H1 (cell line): Measurements from ENCODE around the gene DSP. TPM values are rescaled to one million over a fixed set of nuclear protein-coding genes. Genes with fewer than 3 reads are reported as not detected.
A peak's percentile ranks its signal among the peaks of the same experiment; 100 is the strongest.

Source experiments
- CTCF ChIA-PET: fragments of 300-600 bp; sonication (Branson Sonifier 250); formaldehyde crosslinking; loops from one replicate; lab custom pipeline; 2021; ENCODE audit not compliant: partially characterized antibody; lab: Charles Lee
- POLR2A ChIA-PET: fragments of 300-600 bp; sonication (Branson Sonifier 250); formaldehyde crosslinking; loops from one replicate; lab custom pipeline; 2021; ENCODE audit warnings: inconsistent platforms; ENCODE audit not compliant: partially characterized antibody; lab: Charles Lee
- DNase-seq, 2 experiments: peaks; one replicate each; pipeline versions ENCODE4 v3.0.0 to v3.0.0-alpha.2; 2010 to 2022; ENCODE audit warnings: low spot score in 2 of 2, low read depth in 1 of 2, mixed read lengths in 1 of 2
- FAIRE-seq: peaks from 2 replicates; lab custom pipeline; 2011; peaks lifted over from hg19 to GRCh38; lab: Jason Lieb, UNC
- H2AFZ ChIP-seq: 2 replicates; pipeline ENCODE4 v1.8.1; 2012; ENCODE audit warnings: low read length, inconsistent platforms
- H2AK5ac ChIP-seq: 2 replicates; pipeline ENCODE4 v1.6.1; 2013; ENCODE audit warnings: low read depth, low read length
- H2BK120ac ChIP-seq: replicated peaks from 2 replicates; pipeline ENCODE3; 2013; ENCODE audit warnings: low read depth, low read length, inconsistent platforms
- H2BK12ac ChIP-seq: 2 replicates; pipeline ENCODE4 v1.6.1; 2013; ENCODE audit warnings: low read depth, low read length
- H2BK15ac ChIP-seq: 2 replicates; pipeline ENCODE4 v1.6.1; 2013; ENCODE audit warnings: low read length
- H2BK20ac ChIP-seq: 2 replicates; pipeline ENCODE4 v1.6.1; 2013; ENCODE audit warnings: low read length
- H2BK5ac ChIP-seq: 2 replicates; pipeline ENCODE4 v1.6.1; 2013; ENCODE audit warnings: low read depth, low read length
- H3K14ac ChIP-seq: 2 replicates; pipeline ENCODE4 v1.6.1; 2013; ENCODE audit warnings: inconsistent platforms; ENCODE audit not compliant: insufficient read length
- H3K18ac ChIP-seq: 2 replicates; pipeline ENCODE4 v1.6.1; 2013; ENCODE audit warnings: low read length; ENCODE audit errors: extremely low read depth
- H3K23ac ChIP-seq: 2 replicates; pipeline ENCODE4 v1.6.1; 2013; ENCODE audit warnings: inconsistent platforms; ENCODE audit not compliant: insufficient read length
- H3K23me2 ChIP-seq: 2 replicates; pipeline ENCODE4 v1.6.1; 2013; ENCODE audit warnings: low read depth, low read length
- H3K27ac ChIP-seq: 2 replicates; pipeline ENCODE4 v1.6.1; 2011; ENCODE audit warnings: low read depth, low read length, inconsistent platforms
- H3K27me3 ChIP-seq, 4 experiments: replicated peaks in 1 of 4; 1 replicate in 1 of 4; 2 replicates in 3 of 4; pipeline versions ENCODE4 v1.6.1 to v1.8.1; 2011 to 2013; ENCODE audit warnings: low read length in 3 of 4, mild to moderate bottlenecking in 3 of 4, inconsistent platforms in 2 of 4, mixed read lengths in 2 of 4, moderate library complexity in 1 of 4; ENCODE audit not compliant: control insufficient read depth in 3 of 4, insufficient read depth in 3 of 4; ENCODE audit errors: extremely low read depth in 1 of 4
- H3K36me3 ChIP-seq, 4 experiments: 2 replicates each; pipeline versions ENCODE4 v1.6.1 to v1.8.1; 2011 to 2013; ENCODE audit warnings: mild to moderate bottlenecking in 4 of 4, low read length in 3 of 4, moderate library complexity in 2 of 4, control low read depth in 1 of 4, inconsistent platforms in 1 of 4; ENCODE audit not compliant: insufficient read depth in 4 of 4, control insufficient read depth in 2 of 4
- H3K4ac ChIP-seq: replicated peaks from 2 replicates; pipeline ENCODE3; 2013; ENCODE audit warnings: low read length, low read depth, mixed read lengths, inconsistent platforms; ENCODE audit not compliant: insufficient read length
- H3K4me1 ChIP-seq, 4 experiments: replicated peaks in 1 of 4; 1 replicate in 1 of 4; 2 replicates in 3 of 4; pipeline versions ENCODE4 v1.6.1 to v1.8.1; 2011 to 2013; ENCODE audit warnings: low read length in 3 of 4, inconsistent platforms in 2 of 4, mixed read lengths in 1 of 4; ENCODE audit not compliant: insufficient read depth in 4 of 4, control insufficient read depth in 3 of 4
- H3K4me2 ChIP-seq, 2 experiments: 2 replicates each; pipeline versions ENCODE4 v1.6.1 to v1.8.1; 2011 to 2013; ENCODE audit warnings: low read depth in 2 of 2, low read length in 2 of 2, control low read depth in 1 of 2, inconsistent platforms in 1 of 2, mild to moderate bottlenecking in 1 of 2; ENCODE audit not compliant: insufficient read depth in 1 of 2
- H3K4me3 ChIP-seq, 4 experiments: fragments of 200-600, 300-600 bp in 1 of 4; sonication (generic), shearing (Covaris generic), sonication (Bioruptor Twin) in 1 of 4; 2 replicates each; pipeline versions ENCODE4 v1.5.1 to v1.8.1; 2011 to 2016; ENCODE audit warnings: low read length in 4 of 4, low read depth in 3 of 4, control low read depth in 2 of 4, inconsistent platforms in 2 of 4, mild to moderate bottlenecking in 2 of 4, mixed read lengths in 1 of 4, moderate library complexity in 1 of 4; ENCODE audit not compliant: insufficient read depth in 2 of 4; ENCODE audit errors: extremely low read depth in 1 of 4
- H3K56ac ChIP-seq: replicated peaks from 2 replicates; pipeline ENCODE3; 2013; ENCODE audit warnings: low read depth, mild to moderate bottlenecking, mixed read lengths, low read length, inconsistent platforms; ENCODE audit not compliant: insufficient read length
- H3K79me1 ChIP-seq: 2 replicates; pipeline ENCODE4 v1.6.1; 2013; ENCODE audit warnings: low read depth, low read length, control low read depth
- H3K79me2 ChIP-seq, 2 experiments: 2 replicates each; pipeline versions ENCODE4 v1.6.1 to v1.8.1; 2012 to 2013; ENCODE audit warnings: low read length in 2 of 2, mild to moderate bottlenecking in 2 of 2, inconsistent platforms in 1 of 2; ENCODE audit not compliant: insufficient read depth in 2 of 2, control insufficient read depth in 1 of 2
- H3K9ac ChIP-seq, 4 experiments: replicated peaks in 1 of 4; 1 replicate in 1 of 4; 2 replicates in 3 of 4; pipeline versions ENCODE4 v1.6.1 to v1.8.1; 2011 to 2013; ENCODE audit warnings: low read depth in 3 of 4, low read length in 3 of 4, control low read depth in 2 of 4, mild to moderate bottlenecking in 2 of 4, moderate library complexity in 2 of 4, inconsistent platforms in 1 of 4; ENCODE audit errors: extremely low read depth in 1 of 4
- H3K9me3 ChIP-seq, 2 experiments: 2 replicates each; pipeline versions ENCODE4 v1.6.1 to v1.8.1; 2012 to 2013; ENCODE audit warnings: mild to moderate bottlenecking in 2 of 2, moderate library complexity in 2 of 2, control low read depth in 1 of 2, inconsistent platforms in 1 of 2, low read depth in 1 of 2, low read length in 1 of 2, mixed read lengths in 1 of 2; ENCODE audit not compliant: insufficient read depth in 2 of 2
- H4K20me1 ChIP-seq, 2 experiments: replicated peaks in 1 of 2; 2 replicates each; pipeline versions ENCODE3 to v1.8.1; 2011 to 2013; ENCODE audit warnings: inconsistent platforms in 2 of 2, low read length in 2 of 2, mild to moderate bottlenecking in 1 of 2; ENCODE audit not compliant: insufficient read depth in 2 of 2, control insufficient read depth in 1 of 2
- H4K5ac ChIP-seq: 2 replicates; pipeline ENCODE4 v1.6.1; 2013; ENCODE audit warnings: low read length, low read depth, mixed read lengths, inconsistent platforms; ENCODE audit not compliant: insufficient read length
- H4K8ac ChIP-seq: 2 replicates; pipeline ENCODE4 v1.8.0; 2013; ENCODE audit warnings: mild to moderate bottlenecking, moderate library complexity, low read length, inconsistent platforms; ENCODE audit not compliant: insufficient read depth; ENCODE audit errors: extremely low read depth
- H4K91ac ChIP-seq: replicated peaks from 2 replicates; pipeline ENCODE3; 2013; ENCODE audit warnings: low read length, mixed read lengths, inconsistent platforms; ENCODE audit not compliant: insufficient read length
- BACH1 ChIP-seq: IDR thresholded peaks from 2 replicates; pipeline ENCODE4 v1.6.1; 2012; ENCODE audit warnings: low read length, improper control_type of control experiment
- EGR1 ChIP-seq: IDR thresholded peaks from 2 replicates; pipeline ENCODE4 v1.6.1; 2011; ENCODE audit warnings: low read depth, low read length, borderline replicate concordance
- TCF12 ChIP-seq: IDR thresholded peaks from 2 replicates; pipeline ENCODE4 v1.6.1; 2011; ENCODE audit warnings: low read depth, mild to moderate bottlenecking, low read length
- YY1 ChIP-seq: IDR thresholded peaks from 2 replicates; pipeline ENCODE4 v1.6.1; 2011; ENCODE audit warnings: low read depth, mild to moderate bottlenecking, low read length
- WGBS, 2 experiments: shearing (Covaris generic) in 1 of 2; methylation state at CpG; one replicate each; pipeline versions ENCODE4 v1.1.6 to v1.1.7; 2013 to 2015; ENCODE audit warnings: low lambda C conversion rate in 2 of 2, mixed read lengths in 2 of 2, inconsistent platforms in 1 of 2, low coverage in 1 of 2, missing lambda C conversion rate in 1 of 2; ENCODE audit not compliant: insufficient replicate concordance in 2 of 2, insufficient coverage in 1 of 2, insufficient read length in 1 of 2; ENCODE audit errors: extremely low coverage in 1 of 2, missing lambda C conversion rate in 1 of 2; 5-methylcytosine and 5-hydroxymethylcytosine counted together
- polyA plus RNA-seq, 7 experiments: library from polyadenylated mRNA; depleted of rRNA in 3 of 7; stranded (reverse) in 5 of 7; unstranded in 2 of 7; fragments of >200 nt in 5 of 7; fragments of 200-250 nt in 2 of 7; gene quantifications; 1 replicate in 5 of 7; 2 replicates in 1 of 7; 4 replicates in 1 of 7; pipeline versions ENCODE4 v1.2.1 to v1.2.3, GENCODE V29; 2011 to 2013; ENCODE audit warnings: missing spikeins in 2 of 7, mixed read lengths in 2 of 7
- total RNA-seq: library from RNA; stranded (reverse); fragmentation: NEBNext Ultra II Directional; extraction: Animal tissue kit (Norgen Biotek cat#: 25700); gene quantifications from 2 replicates; pipeline ENCODE4 v1.2.1, GENCODE V29; 2021

Gene DSP
- total and polyA plus RNA-seq, 2 of the 8 experiments (the other 6 are each of a cell fraction or from before 2014, with no cell fraction given) = 14.3 to 48.5 TPM

DNA sequence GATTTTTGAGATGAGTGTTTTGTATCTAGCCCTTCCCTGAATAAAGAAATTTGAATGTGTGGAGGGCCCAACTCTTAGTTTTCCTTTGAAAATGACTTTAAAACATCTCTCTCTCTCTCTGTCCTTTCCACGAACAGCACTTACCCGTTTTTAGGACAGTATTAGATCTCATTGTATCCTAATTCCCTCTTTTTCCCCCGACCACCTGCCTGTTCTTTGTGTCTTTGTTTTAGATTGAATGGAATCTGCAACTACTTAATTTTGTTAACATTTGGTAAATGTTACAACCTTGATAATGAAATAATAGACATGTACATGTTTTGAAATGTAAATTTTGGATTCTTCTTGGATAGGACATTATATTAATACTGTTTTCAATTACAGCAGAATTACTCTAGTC, 3.1 kb downstream of the DSP start:
- Histone ChIP-seq H3K56ac (no peak overlapping the region), H4K91ac (no peak overlapping the region), H3K4me2 (peak overlapping the region; percentile 43 to 86; a peak in 3 of 4 replicates), H3K4ac (no peak overlapping the region), H2BK15ac (no peak overlapping the region), H3K4me3 (peak overlapping the region in 1 of 4 experiments; percentile 93; a peak in 2 of 8 replicates), H2AK5ac (no peak overlapping the region), H3K79me2 (peaks cover 0 to 48% of the 10 kb centered on the region in 2 experiments; a peak in 2 of 4 replicates), H3K9me3 (no peaks in the 10 kb centered on the region), H3K27me3 (peaks cover 0 to 14% (median 9%) of the 10 kb centered on the region in 4 experiments; a peak in 4 of 7 replicates), H3K23ac (no peak overlapping the region), H3K79me1 (peaks cover 2% of the 10 kb centered on the region; the same call in 1 of the 2 replicates), H3K14ac (no peak overlapping the region), H2BK20ac (no peak overlapping the region), H2BK5ac (no peak overlapping the region), H3K23me2 (peaks cover 2% of the 10 kb centered on the region; the same call in 1 of the 2 replicates), H3K27ac (no peak overlapping the region), H3K18ac (no peak overlapping the region), H2AFZ (no peak overlapping the region), H3K4me1 (peaks cover 8 to 21% (median 12%) of the 10 kb centered on the region in 4 experiments), H4K8ac (no peak overlapping the region), H2BK12ac (no peak overlapping the region), H3K36me3 (no peaks in the 10 kb centered on the region), H4K20me1 (peaks cover 0 to 3% of the 10 kb centered on the region in 2 experiments), H4K5ac (no peak overlapping the region), H2BK120ac (no peak overlapping the region), H3K9ac (no peak overlapping the region)
- TF ChIP-seq EGR1 (no peak), BACH1 (no peak), YY1 (no peak), TCF12 (no peak)
- WGBS, 2 experiments = 57% methylated on average over 3 of the region's 3 CpGs; no CpG with 5 or more reads in 1 of the 2 experiments
- no peak for DNase-seq
- ChIA-PET POLR2A (no interaction called here), CTCF (interaction anchor here (1.4 kb wide), 1 partner anchor 16 kb away, joined by 3 read pairs; no protein-coding TSS in a partner anchor)
- FAIRE-seq = no peak
